ENCODE measurements around the gene XRCC1.

Gene XRCC1

GRCh38 chr19:43532962-43533545 lies 42.3 kb downstream of the XRCC1 start, which contains the start of gene ZNF575:
Gene ZNF575, plus strand, starts transcription at chr19:43533188. Its CDS starts 1,235 bp downstream, at chr19:43534423.
- DNase-seq (ENCODE audit: low spot score): peak; percentile 96

GRCh38 chr19:43532571-43532961 lies 42.8 kb downstream of the XRCC1 start:
- peak; percentile 67 for DNase-seq (ENCODE audit: low spot score)
- TF ChIP-seq CTCF (IDR thresholded peaks at IDR 0.05; ENCODE audit: extremely low read depth, missing control alignments): no peak

More at GRCh38 chr19:43532962-43533545, 42.3 kb downstream of the XRCC1 start, which contains the start of gene ZNF575:
- TF ChIP-seq CTCF (IDR thresholded peaks at IDR 0.05; ENCODE audit: extremely low read depth, missing control alignments): no peak

GRCh38 chr19:43527860-43528622 lies 47.3 kb downstream of the XRCC1 start:
- no peak for TF ChIP-seq CTCF (IDR thresholded peaks at IDR 0.05; ENCODE audit: extremely low read depth, missing control alignments)

GRCh38 chr19:43526884-43527859 lies 48.2 kb downstream of the XRCC1 start, which contains the start of gene ETHE1:
Gene ETHE1, minus strand, starts transcription at chr19:43527201. Its CDS starts 24 bp downstream, at chr19:43527177.
- peak; percentile 88 for DNase-seq (ENCODE audit: low spot score)
- no peak for TF ChIP-seq CTCF (IDR thresholded peaks at IDR 0.05; ENCODE audit: extremely low read depth, missing control alignments)

More at GRCh38 chr19:43527860-43528622, 47.3 kb downstream of the XRCC1 start:
- DNase-seq (ENCODE audit: low spot score): no peak

GRCh38 chr19:43525836-43526771 lies 49.2 kb downstream of the XRCC1 start:
- no peak for DNase-seq (ENCODE audit: low spot score)
- no peak for TF ChIP-seq CTCF (IDR thresholded peaks at IDR 0.05; ENCODE audit: extremely low read depth, missing control alignments)
